Measurements from ENCODE around the gene STK11. TPM values are rescaled to one million over a fixed set of nuclear protein-coding genes. Genes with fewer than 3 reads are reported as not detected.

The STK11 gene
- total and polyA plus RNA-seq, 2 of the 4 experiments (the other 2 are of a cell fraction): 39.3 to 42.8 TPM

- no peak for DNase-seq
- no peaks in the 10 kb centered on the region for H3K9me1 ChIP-seq (ENCODE audit: insufficient read depth, low read length)
- no peak overlapping the region for H4K8ac ChIP-seq (ENCODE audit: low read depth in 2 of 2, low read length in 2 of 2)
- WGBS, 2 experiments (ENCODE audit: extremely low coverage in 2 of 2, insufficient read length in 1 of 2): 98% methylated on average over 87 of the region's 158 CpGs; no CpG with 5 or more reads in 1 of the 2 experiments
- no peak overlapping the region for H3K56ac ChIP-seq (ENCODE audit: extremely low read depth, insufficient read depth, low read length)
- no peak overlapping the region for H3K4me2 ChIP-seq (ENCODE audit: low read depth, low read length)
- no peak overlapping the region for H2BK20ac ChIP-seq (ENCODE audit: low read depth, low read length)
- H3K79me1 ChIP-seq (ENCODE audit: low read depth in 1 of 2, low read length in 2 of 2): peaks cover 0 to 23% of the 10 kb centered on the region in 2 experiments; a peak in 2 of 4 replicates
- H3K18ac ChIP-seq (ENCODE audit: low read depth, low read length): no peak overlapping the region
- no peak overlapping the region for H3K14ac ChIP-seq (replicated peaks; ENCODE audit: low read depth, low read length)
- H4K91ac ChIP-seq (ENCODE audit: insufficient read depth, low read depth, low read length): no peak overlapping the region
- intact Hi-C loops (cut with micrococcal nuclease): no loop called here
- H4K5ac ChIP-seq (ENCODE audit: low read depth, low read length): no peak overlapping the region
- H4K20me1 ChIP-seq (ENCODE audit: insufficient read depth, low read length): peaks cover 28% of the 10 kb centered on the region
- no peak for TF ChIP-seq RAD21 (IDR thresholded peaks at IDR 0.05; ENCODE audit: low read length)
- no peak for TF ChIP-seq USF2 (IDR thresholded peaks at IDR 0.05; ENCODE audit: low read depth, low read length)
- TF ChIP-seq CEBPB (IDR thresholded peaks at IDR 0.05; ENCODE audit: low read depth, low read length): no peak
- TF ChIP-seq RCOR1 (IDR thresholded peaks at IDR 0.05; ENCODE audit: insufficient replicate concordance, low read length): no peak
- TF ChIP-seq RFX5 (IDR thresholded peaks at IDR 0.05; ENCODE audit: low read depth, low read length): no peak
- TF ChIP-seq SMC3 (IDR thresholded peaks at IDR 0.05; ENCODE audit: low read depth, low read length): no peak
- TF ChIP-seq FOS (IDR thresholded peaks at IDR 0.05; ENCODE audit: low read depth, low read length): no peak
- TF ChIP-seq CHD1 (IDR thresholded peaks at IDR 0.05; ENCODE audit: low read depth, low read length): no peak
- TF ChIP-seq MXI1 (IDR thresholded peaks at IDR 0.05; ENCODE audit: borderline replicate concordance, low read depth, low read length): no peak
- no peak for TF ChIP-seq MAFK (IDR thresholded peaks at IDR 0.05; ENCODE audit: low read depth, low read length)
- TF ChIP-seq MAZ (IDR thresholded peaks at IDR 0.05; ENCODE audit: borderline replicate concordance, low read depth, low read length): no peak
- peaks cover 56% of the 10 kb centered on the region for H3K36me3 ChIP-seq (ENCODE audit: control insufficient read depth, insufficient read depth, low read length)
- no peaks in the 10 kb centered on the region for H3K27me3 ChIP-seq (ENCODE audit: control insufficient read depth, insufficient read depth, low read length)
- ChIA-PET CTCF (no interaction called here), POLR2A (ENCODE audit: unreplicated experiment) (no interaction called here)
- H2AK9ac ChIP-seq (replicated peaks; ENCODE audit: low read depth, low read length, poor library complexity): no peak overlapping the region
- no peak overlapping the region for H2AK5ac ChIP-seq (ENCODE audit: low read depth, low read length)
- no peak for ATAC-seq (ENCODE audit: low read depth)
- BruUV-seq (replicated peaks): no TSS peak
- dilution Hi-C loops (cut with HindIII; ENCODE audit: low sequenced_read_pairs, unreplicated experiment): no loop called here
- H2AFZ ChIP-seq (replicated peaks; ENCODE audit: low read length, poor library complexity): no peak overlapping the region
- H3K27ac ChIP-seq (ENCODE audit: insufficient read depth, low read length): no peak overlapping the region
- H3K9me3 ChIP-seq (ENCODE audit: control insufficient read depth, insufficient read depth, low read length): no peaks in the 10 kb centered on the region
- H2BK15ac ChIP-seq (ENCODE audit: low read depth, low read length): no peak overlapping the region
- no peak overlapping the region for H3K9ac ChIP-seq (ENCODE audit: low read depth, low read length)
- peaks cover 13% of the 10 kb centered on the region for H3K4me1 ChIP-seq (ENCODE audit: control insufficient read depth, insufficient read depth, low read length)
- no peak overlapping the region for H3K23ac ChIP-seq (ENCODE audit: low read depth, low read length)
- H2BK5ac ChIP-seq (ENCODE audit: low read depth, low read length, poor library complexity, severe bottlenecking): no peak overlapping the region
- in situ Hi-C loops (cut with MboI; ENCODE audit: low sequenced_read_pairs): no loop called here
- H3K4ac ChIP-seq (ENCODE audit: low read depth, low read length): no peak overlapping the region
- H2BK120ac ChIP-seq (ENCODE audit: low read depth, low read length): no peak overlapping the region
- no peak overlapping the region for H3K4me3 ChIP-seq (ENCODE audit: insufficient read depth, low read depth, low read length)
These were observed 23.7 kb downstream of the STK11 start for GRCh38 chr19:1229056-1229923.

All from IMR-90 (cell line).